Astrocyte (in vitro differentiated cells and primary cell): Measurements from ENCODE around the gene TNFAIP2. TPM values are rescaled to one million over a fixed set of nuclear protein-coding genes. Genes with fewer than 3 reads are reported as not detected.

Experiments used
- DNase-seq: peaks from one replicate; pipeline ENCODE4 v3.0.0-alpha.2; 2010; ENCODE audit warnings: low read depth
- FAIRE-seq: peaks from 2 replicates; lab custom pipeline; 2011; peaks lifted over from hg19 to GRCh38; lab: Jason Lieb, UNC
- H2AFZ ChIP-seq: 2 replicates; pipeline ENCODE4 v1.6.0; 2012; ENCODE audit warnings: low read depth, low read length, inconsistent platforms
- H3K27ac ChIP-seq: 2 replicates; pipeline ENCODE4 v1.5.1; 2011; ENCODE audit warnings: low read depth, low read length, inconsistent platforms
- H3K27me3 ChIP-seq: 2 replicates; pipeline ENCODE4 v1.6.0; 2011; ENCODE audit warnings: low read length, inconsistent platforms; ENCODE audit not compliant: insufficient read depth
- H3K36me3 ChIP-seq: 2 replicates; pipeline ENCODE4 v1.5.1; 2011; ENCODE audit warnings: low read length, inconsistent platforms; ENCODE audit not compliant: insufficient read depth
- H3K4me1 ChIP-seq: 2 replicates; pipeline ENCODE4 v1.5.1; 2011; ENCODE audit warnings: low read length, inconsistent platforms; ENCODE audit not compliant: insufficient read depth
- H3K4me2 ChIP-seq: 2 replicates; pipeline ENCODE4 v1.6.0; 2012; ENCODE audit warnings: low read length, inconsistent platforms
- H3K4me3 ChIP-seq: 2 replicates; pipeline ENCODE4 v1.5.1; 2011; ENCODE audit warnings: low read depth, mild to moderate bottlenecking, low read length, inconsistent platforms; ENCODE audit not compliant: insufficient read depth
- H3K79me2 ChIP-seq: 2 replicates; pipeline ENCODE4 v1.6.0; 2012; ENCODE audit warnings: mild to moderate bottlenecking, low read length, inconsistent platforms; ENCODE audit not compliant: insufficient read depth
- H3K9ac ChIP-seq: 2 replicates; pipeline ENCODE4 v1.6.0; 2012; ENCODE audit warnings: mild to moderate bottlenecking, low read length, inconsistent platforms
- H3K9me3 ChIP-seq: 2 replicates; pipeline ENCODE4 v1.5.1; 2012; ENCODE audit warnings: low read depth, mild to moderate bottlenecking, low read length, inconsistent platforms; ENCODE audit not compliant: insufficient read depth
- H4K20me1 ChIP-seq: 2 replicates; pipeline ENCODE4 v1.6.0; 2012; ENCODE audit warnings: low read length, inconsistent platforms; ENCODE audit not compliant: insufficient read depth
- H3K27ac Mint-ChIP-seq: one replicate; pipeline ENCODE4 v1.8.0; 2021; ENCODE audit warnings: mild to moderate bottlenecking, mixed read lengths; ENCODE audit not compliant: unreplicated experiment
- H3K27me3 Mint-ChIP-seq: one replicate; pipeline ENCODE4 v1.8.0; 2021; ENCODE audit warnings: low read depth, mixed read lengths; ENCODE audit not compliant: unreplicated experiment
- H3K36me3 Mint-ChIP-seq: one replicate; pipeline ENCODE4 v1.8.0; 2021; ENCODE audit warnings: low read depth, mixed read lengths; ENCODE audit not compliant: unreplicated experiment
- H3K4me1 Mint-ChIP-seq: one replicate; pipeline ENCODE4 v1.8.0; 2021; ENCODE audit warnings: low read depth, mixed read lengths; ENCODE audit not compliant: unreplicated experiment
- H3K4me3 Mint-ChIP-seq: one replicate; pipeline ENCODE4 v1.8.0; 2021; ENCODE audit warnings: mild to moderate bottlenecking, moderate library complexity, mixed read lengths; ENCODE audit not compliant: unreplicated experiment
- H3K9me3 Mint-ChIP-seq: one replicate; pipeline ENCODE4 v1.8.0; 2021; ENCODE audit warnings: mild to moderate bottlenecking, mixed read lengths; ENCODE audit not compliant: unreplicated experiment
- EZH2 ChIP-seq: IDR thresholded peaks from 2 replicates; pipeline ENCODE4 v1.6.1; 2012; ENCODE audit warnings: mild to moderate bottlenecking, low read length, inconsistent platforms; ENCODE audit not compliant: insufficient read depth
- total RNA-seq: library from RNA; stranded (reverse); gene quantifications from 2 replicates; pipeline ENCODE4 v1.2.1, GENCODE V29; 2021
- TF ChIP-seq, protein P1 (sequence below): IDR thresholded peaks from 2 replicates; pipeline ENCODE4 v1.5.1; 2011; ENCODE audit warnings: low read depth, mild to moderate bottlenecking, inconsistent platforms, low read length, moderate library complexity; ENCODE audit not compliant: insufficient read depth

Gene TNFAIP2
- total RNA-seq, 1 donor from 2014 or later: 29.5 TPM

DNA sequence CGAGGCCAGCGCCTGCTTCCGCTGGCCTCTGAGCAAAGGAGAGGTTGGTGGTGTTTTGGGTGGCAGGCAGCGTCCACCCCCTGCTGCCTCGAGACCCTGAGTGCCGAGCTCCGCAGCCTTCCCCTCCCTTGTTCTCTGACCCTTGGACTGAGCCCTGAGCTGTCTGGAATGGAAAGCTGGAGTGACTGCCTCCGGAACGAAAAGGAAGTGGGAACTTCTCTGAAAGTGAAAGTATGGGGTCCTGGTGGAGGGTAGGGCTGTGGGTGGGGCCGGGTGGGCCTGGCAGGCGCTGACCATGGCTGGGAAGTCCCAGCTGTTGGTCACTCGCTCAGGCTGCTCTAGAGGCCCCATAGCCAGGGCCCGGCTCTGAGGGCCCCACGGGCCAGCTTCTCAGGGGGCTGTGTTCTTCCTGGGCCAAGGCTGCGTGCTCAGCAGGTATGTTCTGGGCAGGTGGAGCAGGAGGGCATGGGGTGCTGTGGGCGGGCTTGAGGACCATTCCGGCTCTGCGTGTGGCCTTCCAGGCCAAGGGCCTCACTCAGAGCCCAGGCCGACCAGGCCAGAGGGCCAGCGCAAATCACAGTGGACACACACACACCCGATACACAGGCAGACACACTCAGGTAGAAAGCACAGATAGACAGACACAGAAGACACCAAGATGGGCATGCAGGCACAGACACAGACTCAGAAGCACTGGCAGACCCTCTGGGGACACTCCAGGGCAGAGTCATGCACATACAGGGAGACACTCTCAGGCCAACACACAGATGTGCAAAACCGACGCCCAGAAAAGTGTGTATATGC lies 28.7 kb upstream of the TNFAIP2 start, which contains the start of gene EXOC3L4:
Gene EXOC3L4 (plus strand): TSS at position 320 of the 804 bp plus-strand sequence. CDS start 5,495 bp downstream, outside the sequence.
- Histone ChIP-seq H3K27me3 (peaks cover 23% of the 10 kb centered on the region), H3K4me1 (peaks cover 6% of the 10 kb centered on the region), H3K27ac (no peak within 1 kb of the TSS), H3K36me3 (no peaks in the 10 kb centered on the region), H3K9ac (no peak within 1 kb of the TSS), H3K9me3 (no peaks in the 10 kb centered on the region), H3K4me2 (no peak within 1 kb of the TSS), H3K4me3 (no peak within 1 kb of the TSS), H4K20me1 (no peaks in the 10 kb centered on the region), H2AFZ (no peak within 1 kb of the TSS), H3K79me2 (no peaks in the 10 kb centered on the region)
- no peaks in the 10 kb centered on the region for H3K9me3 Mint-ChIP-seq
- no peak within 1 kb of the TSS for H3K27ac Mint-ChIP-seq
- TF ChIP-seq, protein P1, sequence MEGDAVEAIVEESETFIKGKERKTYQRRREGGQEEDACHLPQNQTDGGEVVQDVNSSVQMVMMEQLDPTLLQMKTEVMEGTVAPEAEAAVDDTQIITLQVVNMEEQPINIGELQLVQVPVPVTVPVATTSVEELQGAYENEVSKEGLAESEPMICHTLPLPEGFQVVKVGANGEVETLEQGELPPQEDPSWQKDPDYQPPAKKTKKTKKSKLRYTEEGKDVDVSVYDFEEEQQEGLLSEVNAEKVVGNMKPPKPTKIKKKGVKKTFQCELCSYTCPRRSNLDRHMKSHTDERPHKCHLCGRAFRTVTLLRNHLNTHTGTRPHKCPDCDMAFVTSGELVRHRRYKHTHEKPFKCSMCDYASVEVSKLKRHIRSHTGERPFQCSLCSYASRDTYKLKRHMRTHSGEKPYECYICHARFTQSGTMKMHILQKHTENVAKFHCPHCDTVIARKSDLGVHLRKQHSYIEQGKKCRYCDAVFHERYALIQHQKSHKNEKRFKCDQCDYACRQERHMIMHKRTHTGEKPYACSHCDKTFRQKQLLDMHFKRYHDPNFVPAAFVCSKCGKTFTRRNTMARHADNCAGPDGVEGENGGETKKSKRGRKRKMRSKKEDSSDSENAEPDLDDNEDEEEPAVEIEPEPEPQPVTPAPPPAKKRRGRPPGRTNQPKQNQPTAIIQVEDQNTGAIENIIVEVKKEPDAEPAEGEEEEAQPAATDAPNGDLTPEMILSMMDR: no peak
- TF ChIP-seq EZH2: no peak
- H3K27me3 Mint-ChIP-seq: peaks cover 30% of the 10 kb centered on the region
- no peak for DNase-seq
- peaks cover 2% of the 10 kb centered on the region for H3K4me1 Mint-ChIP-seq
- H3K36me3 Mint-ChIP-seq: no peaks in the 10 kb centered on the region
- H3K4me3 Mint-ChIP-seq: no peak within 1 kb of the TSS
- FAIRE-seq: no peak

DNA sequence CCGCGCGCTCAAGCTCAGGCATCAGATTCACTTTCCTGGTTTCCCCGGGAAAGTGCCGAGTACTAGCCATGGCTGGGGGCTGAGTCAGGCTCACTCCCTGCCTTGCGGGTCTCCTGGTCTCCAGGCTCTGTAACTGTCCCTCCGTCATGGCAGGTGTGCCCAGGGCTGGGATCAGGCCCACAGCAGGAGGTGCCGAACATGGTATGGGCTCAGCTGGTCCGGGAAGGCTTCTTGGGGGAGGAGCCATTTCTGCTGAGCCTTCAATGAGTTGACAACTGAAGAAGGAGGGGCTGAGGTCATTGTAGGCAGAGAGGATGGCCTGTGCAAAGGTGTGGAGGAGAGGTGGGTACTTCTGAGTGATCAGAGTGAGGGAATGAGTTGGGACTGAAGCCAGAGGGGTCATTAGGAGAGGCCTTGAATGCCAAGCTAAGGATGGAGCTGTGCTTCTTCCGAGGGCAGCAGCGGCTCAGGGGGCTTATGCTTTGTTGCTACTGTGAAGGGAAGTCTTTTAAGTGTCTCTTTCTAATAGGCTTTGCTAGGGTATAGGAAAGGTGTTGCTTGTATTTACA lies 28.0 kb upstream of the TNFAIP2 start:
- peaks cover 6% of the 10 kb centered on the region for H3K4me1 ChIP-seq
- H2AFZ ChIP-seq: no peak overlapping the region
- no peaks in the 10 kb centered on the region for H3K36me3 ChIP-seq
- Mint-ChIP-seq H3K36me3 (no peaks in the 10 kb centered on the region), H3K27me3 (peaks cover 30% of the 10 kb centered on the region), H3K27ac (no peak overlapping the region), H3K4me1 (peaks cover 2% of the 10 kb centered on the region), H3K4me3 (no peak overlapping the region), H3K9me3 (no peaks in the 10 kb centered on the region)
- DNase-seq (no peak), FAIRE-seq (no peak)
- H3K4me3 ChIP-seq: no peak overlapping the region
- H3K4me2 ChIP-seq: no peak overlapping the region
- no peak overlapping the region for H3K27ac ChIP-seq
- no peaks in the 10 kb centered on the region for H3K9me3 ChIP-seq
- no peaks in the 10 kb centered on the region for H3K79me2 ChIP-seq
- no peaks in the 10 kb centered on the region for H4K20me1 ChIP-seq
- no peak overlapping the region for H3K9ac ChIP-seq
- H3K27me3 ChIP-seq: peaks cover 23% of the 10 kb centered on the region
- TF ChIP-seq EZH2: no peak
- TF ChIP-seq, protein P1: no peak

DNA sequence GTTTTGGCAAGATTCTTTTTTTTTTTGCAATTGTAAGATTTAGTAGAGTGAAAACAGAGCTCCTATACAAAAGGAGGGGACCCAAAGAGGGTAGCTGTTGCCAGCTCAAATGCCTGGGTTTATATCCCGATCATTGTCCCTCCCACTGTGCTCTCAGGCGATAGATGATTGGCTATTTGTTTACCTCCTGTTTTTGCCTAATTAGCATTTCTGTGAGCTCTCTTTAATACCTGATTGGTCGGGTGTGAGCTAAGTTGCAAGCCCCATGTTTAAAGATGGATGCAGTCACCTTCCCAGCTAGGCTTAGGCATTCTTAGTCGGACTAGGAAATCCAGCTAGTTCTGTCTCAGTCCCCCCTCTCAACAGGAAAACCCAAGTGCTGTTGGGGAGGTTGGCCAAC lies 26.9 kb upstream of the TNFAIP2 start:
- Histone ChIP-seq H2AFZ (no peak overlapping the region), H3K9ac (no peak overlapping the region), H3K4me3 (no peak overlapping the region), H3K9me3 (no peaks in the 10 kb centered on the region), H3K27me3 (peaks cover 25% of the 10 kb centered on the region), H3K4me2 (no peak overlapping the region), H4K20me1 (no peaks in the 10 kb centered on the region), H3K79me2 (no peaks in the 10 kb centered on the region), H3K4me1 (no peaks in the 10 kb centered on the region), H3K27ac (no peak overlapping the region), H3K36me3 (no peaks in the 10 kb centered on the region)
- peaks cover 30% of the 10 kb centered on the region for H3K27me3 Mint-ChIP-seq
- no peak overlapping the region for H3K27ac Mint-ChIP-seq
- TF ChIP-seq, protein P1: no peak
- no peak for TF ChIP-seq EZH2
- peaks cover 2% of the 10 kb centered on the region for H3K9me3 Mint-ChIP-seq
- no peaks in the 10 kb centered on the region for H3K36me3 Mint-ChIP-seq
- DNase-seq (no peak), FAIRE-seq (no peak)
- peaks cover 2% of the 10 kb centered on the region for H3K4me1 Mint-ChIP-seq
- H3K4me3 Mint-ChIP-seq: no peak overlapping the region
